Left cardiac atrium (tissue), 4 donors: ENCODE measurements around the gene MYO1D. TPM values are rescaled to one million over a fixed set of nuclear protein-coding genes. Genes with fewer than 3 reads are reported as not detected.
"Not testable (repeated sequence)": the region's sequence is repeated elsewhere in the genome, so short reads cannot be mapped to it uniquely, and the experiment has no call there.

ENCODE experiments used
- ATAC-seq, 2 donors: fragments of 200-7000 bp; cut with Tn5 transposase; one replicate each; pipeline ENCODE4 v1.9.1; 2020; ENCODE audit warnings: mild to moderate bottlenecking in 2 of 2, moderate library complexity in 2 of 2
- DNase-seq: peaks from one replicate; pipeline ENCODE4 v3.0.0-alpha.2; 2020
- intact Hi-C, 2 donors: fragments of 100-400 bp; cut with DNase I; formaldehyde crosslinking; loops; one replicate each; pipeline versions ENCODE4 v1.14.1 to v1.15.1; 2022 to 2023
- total RNA-seq, 2 donors: library from RNA; stranded (reverse); fragmentation: NEBNext Ultra II Directional; extraction: Animal tissue kit (Norgen Biotek cat#: 25700); gene quantifications; one replicate each; pipeline ENCODE4 v1.2.1, GENCODE V29; 2021
- donor health status: DM: no; HTN: yes; CAD: no.
- donor health status: DM: no; HTN: yes; CAD: no; lungs with severe emphysema.
- donor health status: DM: yes; HTN: yes; CAD: no.
- donor health status: Dilated cardiomyopathy.

Gene MYO1D
- total RNA-seq, 2 donors from 2014 or later = 9.5 to 21.8 TPM

GRCh38 chr17:32664936-32665583 lies 211.9 kb downstream of the MYO1D start:
- intact Hi-C loops = no loop called here
- ATAC-seq (no peak), DNase-seq (no peak)

DNA sequence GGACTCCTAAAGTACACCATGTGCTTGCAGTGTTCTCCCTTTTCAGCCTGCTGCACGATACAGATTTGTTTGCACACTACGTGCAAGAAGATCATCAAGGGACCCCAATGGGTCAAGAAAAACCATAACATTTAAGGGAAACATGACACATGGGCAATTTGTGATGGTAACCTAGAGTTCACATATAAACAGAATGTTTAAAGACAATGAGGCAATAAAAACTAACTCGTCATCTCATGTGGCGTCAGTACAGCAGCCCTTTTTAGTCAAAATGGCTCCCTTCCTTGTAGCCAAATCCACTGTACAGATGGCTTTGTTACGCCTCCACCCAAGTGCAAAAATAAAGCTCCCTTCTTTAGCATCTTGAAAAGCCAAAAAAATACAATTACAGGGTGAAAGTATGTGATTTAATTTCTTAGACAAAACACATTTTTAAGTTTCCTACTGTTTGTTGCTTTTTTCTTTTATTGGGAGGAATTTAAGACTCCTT lies 216.4 kb downstream of the MYO1D start:
- intact Hi-C loops = no loop called here
- DNase-seq = no peak

DNA sequence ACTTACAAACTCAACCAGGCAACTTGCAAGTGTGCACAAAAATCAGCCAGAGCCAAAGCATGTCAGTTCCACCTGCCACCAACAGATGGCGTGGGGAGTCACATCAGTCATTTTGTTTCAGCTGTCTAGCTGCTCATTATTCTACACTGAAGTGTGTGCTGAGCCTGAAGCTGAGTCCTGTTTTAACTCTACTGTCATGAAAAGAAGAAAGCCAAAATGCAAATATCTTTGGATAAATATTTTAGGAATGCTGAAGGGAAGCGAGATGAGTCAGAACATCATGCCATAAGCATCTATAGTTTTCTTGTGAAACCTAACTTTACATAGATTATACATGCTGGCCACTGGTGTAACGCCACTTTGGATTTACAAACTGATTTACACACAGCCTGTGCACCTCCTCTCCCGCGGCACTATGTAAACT lies 217.5 kb downstream of the MYO1D start:
- intact Hi-C loops = no loop called here
- peak; percentile 62 for DNase-seq
- ATAC-seq = peak; percentile 77 to 83

More for the DNA sequence above, 216.4 kb downstream of the MYO1D start:
- no peak for ATAC-seq

DNA sequence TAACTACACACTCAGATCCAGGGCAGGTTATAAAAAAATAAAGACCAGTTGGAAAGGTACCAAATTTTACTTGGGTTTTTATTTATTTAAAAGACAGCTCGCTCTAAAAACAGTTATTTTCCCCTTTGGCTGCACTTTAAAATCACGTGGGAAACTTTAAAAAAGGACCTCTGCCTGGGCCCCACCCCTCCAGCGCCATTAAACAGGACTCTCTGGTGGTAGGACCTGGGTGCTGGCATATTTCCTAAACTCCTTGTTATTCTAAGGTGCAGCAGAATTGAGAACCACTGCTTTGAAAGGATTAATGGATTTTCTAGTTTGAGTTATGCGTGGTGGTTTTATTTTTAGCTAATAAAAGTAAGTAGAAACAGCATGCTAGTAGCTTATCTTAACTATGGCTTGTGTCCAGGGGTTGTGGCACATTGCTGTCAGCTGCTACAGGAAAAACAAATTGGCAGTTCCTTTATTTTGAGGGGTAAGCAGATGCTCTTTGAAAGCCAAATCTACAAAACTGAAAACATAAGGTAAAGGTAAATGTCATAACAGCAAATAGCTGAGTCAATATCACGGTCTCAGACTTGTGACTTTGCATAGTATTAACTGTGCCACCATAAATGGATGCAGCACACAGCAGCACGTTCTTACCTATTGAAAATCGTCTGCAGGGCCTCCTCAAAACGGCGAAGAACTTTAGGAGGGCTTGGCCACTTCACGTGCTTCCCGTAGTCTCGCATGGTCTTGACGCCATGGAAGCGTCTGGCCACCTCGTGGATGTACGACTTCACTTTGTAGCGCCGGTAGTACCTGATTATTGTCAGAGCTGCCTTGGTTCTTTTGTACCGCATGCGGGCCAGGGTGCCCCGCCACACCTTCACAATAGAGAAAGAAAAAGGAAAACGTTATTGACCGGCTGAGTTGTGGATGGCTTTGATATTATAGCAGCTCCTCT lies 218.2 kb downstream of the MYO1D start:
- ATAC-seq = peak; percentile 54 to 55
- intact Hi-C loops = no loop called here
- DNase-seq = no peak

DNA sequence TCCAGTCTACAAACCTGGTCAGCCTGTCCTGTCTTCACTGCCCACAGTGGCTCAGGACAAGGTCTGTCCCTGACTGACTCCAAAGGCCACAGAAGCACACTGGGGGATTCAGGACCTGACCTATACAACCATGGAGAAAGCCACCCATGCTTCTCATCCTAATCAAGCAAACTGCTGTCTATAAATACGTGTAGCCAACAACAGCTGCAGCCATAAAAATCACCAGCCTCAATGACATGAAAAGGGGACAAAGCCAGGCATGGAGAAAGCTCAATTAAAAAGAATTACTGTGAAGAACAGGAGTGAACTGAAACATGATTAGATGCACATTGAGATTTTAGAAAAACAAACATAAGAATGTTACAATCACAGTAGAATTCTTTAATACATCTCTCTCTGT lies 220.0 kb downstream of the MYO1D start:
- intact Hi-C loops = no loop called here
- ATAC-seq (no peak), DNase-seq (no peak)

- intact Hi-C loops = no loop called here
- DNase-seq (no peak), ATAC-seq (no peak)
These were observed 222.6 kb downstream of the MYO1D start for GRCh38 chr17:32654324-32654723.

- no peak for DNase-seq
- intact Hi-C loops = no loop called here
- no peak for ATAC-seq
These were observed 225.8 kb downstream of the MYO1D start for GRCh38 chr17:32651084-32651483.

GRCh38 chr17:32648450-32648849 lies 228.5 kb downstream of the MYO1D start:
- DNase-seq = no peak
- intact Hi-C loops = no loop called here
- no peak for ATAC-seq

- intact Hi-C loops = no loop called here
- DNase-seq = no peak
- no peak for ATAC-seq
These were observed 230.0 kb downstream of the MYO1D start for GRCh38 chr17:32646941-32647340.

- ATAC-seq, DNase-seq, intact Hi-C loops: not testable (repeated sequence)
These were observed 235.4 kb downstream of the MYO1D start for GRCh38 chr17:32641514-32641913.

- DNase-seq (no peak), ATAC-seq (no peak)
- intact Hi-C loops = no loop called here
These were observed 240.2 kb downstream of the MYO1D start for GRCh38 chr17:32636598-32637218.

- no peak for DNase-seq
- intact Hi-C loops = no loop called here
- ATAC-seq = no peak
These were observed 242.8 kb downstream of the MYO1D start for GRCh38 chr17:32634167-32634566.

DNA sequence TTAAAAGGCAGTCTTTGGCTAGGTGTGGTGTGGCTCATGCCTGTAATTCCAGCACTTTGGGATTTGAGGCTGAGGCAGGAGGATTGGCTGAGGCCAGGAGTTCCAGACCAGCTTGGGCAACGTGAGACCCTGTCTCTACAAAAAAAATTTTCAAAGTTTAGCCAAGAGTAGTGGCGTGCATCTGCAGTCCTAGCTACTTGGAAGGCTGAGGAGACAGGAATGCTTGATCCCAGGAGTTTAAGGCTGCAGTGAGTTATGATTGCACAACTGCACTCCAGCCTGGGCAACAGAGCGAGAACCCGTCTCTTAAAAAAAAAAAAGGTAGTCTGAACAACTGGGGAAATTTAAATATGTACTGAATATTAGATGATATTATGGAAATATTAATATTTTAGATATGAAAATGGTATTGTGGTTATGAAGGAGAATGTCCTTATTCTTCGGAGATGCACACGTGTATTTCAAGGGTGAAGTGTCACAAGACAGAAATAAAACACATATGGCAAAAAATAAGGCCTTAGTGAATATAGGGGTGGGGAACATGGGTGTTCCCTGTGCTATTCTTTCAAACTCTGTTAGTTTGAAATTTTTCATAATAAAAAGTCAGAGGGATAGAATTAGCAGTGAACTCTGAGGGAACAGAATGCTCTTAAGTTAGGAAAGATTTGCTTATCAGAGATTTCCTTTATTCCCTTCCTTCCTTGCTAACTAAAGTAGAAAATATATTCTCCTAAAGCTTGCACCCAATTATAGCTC lies 245.4 kb downstream of the MYO1D start:
- DNase-seq (no peak), ATAC-seq (peak; percentile 25 to 57)
- intact Hi-C loops = no loop called here

DNA sequence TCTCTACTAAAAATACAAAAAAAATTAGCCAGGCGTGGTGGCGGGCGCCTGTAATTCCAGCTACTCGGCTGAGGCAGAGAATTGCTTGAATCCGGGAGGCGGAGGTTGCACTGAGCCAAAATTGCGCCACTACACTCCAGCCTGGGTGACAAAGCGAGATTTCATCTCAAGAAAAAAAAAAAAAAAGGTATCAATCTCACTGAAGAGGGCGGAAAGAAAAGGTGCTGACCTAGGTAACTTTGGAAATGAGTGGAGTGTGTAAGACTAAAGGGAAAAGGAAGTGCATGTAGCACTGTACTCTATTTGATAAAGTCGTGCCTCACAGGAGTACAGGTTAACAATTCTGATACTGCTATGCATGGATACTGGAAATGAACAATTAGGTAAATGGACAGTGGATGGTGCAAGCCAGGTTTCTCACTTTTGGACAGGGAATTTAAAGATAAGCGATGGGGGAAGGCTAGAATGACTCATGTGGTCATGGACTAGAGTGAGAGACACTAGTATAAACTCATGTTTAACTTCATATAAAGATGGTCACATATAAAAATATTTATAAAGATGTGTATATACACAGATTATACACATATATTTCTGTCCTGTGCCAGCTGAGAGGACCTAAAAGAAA lies 247.2 kb downstream of the MYO1D start:
- ATAC-seq (peak in 1 of 2 donors; percentile 14), DNase-seq (no peak)
- intact Hi-C loops = no loop called here

DNA sequence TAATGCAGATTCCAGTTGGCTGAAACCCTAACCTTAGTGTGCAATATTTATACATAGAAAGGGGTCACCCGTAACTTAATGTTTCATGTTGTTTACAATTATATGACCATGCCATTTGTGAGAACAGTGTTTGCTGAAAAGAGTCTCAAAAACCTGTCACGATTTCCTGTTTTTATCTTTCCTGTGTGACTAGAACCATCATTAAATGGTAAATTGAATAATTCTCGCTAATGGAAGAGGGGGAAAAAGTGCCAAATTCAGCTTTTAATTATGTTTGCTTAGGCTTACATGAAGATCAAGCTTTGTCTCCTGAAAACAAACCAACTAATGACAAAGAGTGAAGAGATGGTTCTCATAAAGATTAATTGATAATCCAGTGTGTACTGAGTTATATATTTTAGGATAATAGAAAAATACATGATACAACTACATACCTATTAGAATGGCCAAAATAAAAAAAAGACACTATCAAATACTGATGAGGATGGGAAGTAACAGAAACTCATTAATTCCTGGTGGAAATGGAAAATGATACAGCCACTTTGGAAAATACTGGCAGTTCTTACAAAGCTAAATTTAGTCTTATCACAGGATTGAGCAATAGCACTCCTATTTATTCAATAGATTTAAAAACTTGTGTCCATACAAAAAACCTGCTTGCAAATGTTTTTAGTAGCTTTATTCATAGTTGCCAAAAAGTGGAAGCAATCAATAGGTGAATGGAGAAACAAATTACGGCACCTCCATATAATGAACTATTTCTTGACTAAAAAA lies 248.5 kb downstream of the MYO1D start:
- DNase-seq (no peak), ATAC-seq (no peak)
- intact Hi-C loops = no loop called here

DNA sequence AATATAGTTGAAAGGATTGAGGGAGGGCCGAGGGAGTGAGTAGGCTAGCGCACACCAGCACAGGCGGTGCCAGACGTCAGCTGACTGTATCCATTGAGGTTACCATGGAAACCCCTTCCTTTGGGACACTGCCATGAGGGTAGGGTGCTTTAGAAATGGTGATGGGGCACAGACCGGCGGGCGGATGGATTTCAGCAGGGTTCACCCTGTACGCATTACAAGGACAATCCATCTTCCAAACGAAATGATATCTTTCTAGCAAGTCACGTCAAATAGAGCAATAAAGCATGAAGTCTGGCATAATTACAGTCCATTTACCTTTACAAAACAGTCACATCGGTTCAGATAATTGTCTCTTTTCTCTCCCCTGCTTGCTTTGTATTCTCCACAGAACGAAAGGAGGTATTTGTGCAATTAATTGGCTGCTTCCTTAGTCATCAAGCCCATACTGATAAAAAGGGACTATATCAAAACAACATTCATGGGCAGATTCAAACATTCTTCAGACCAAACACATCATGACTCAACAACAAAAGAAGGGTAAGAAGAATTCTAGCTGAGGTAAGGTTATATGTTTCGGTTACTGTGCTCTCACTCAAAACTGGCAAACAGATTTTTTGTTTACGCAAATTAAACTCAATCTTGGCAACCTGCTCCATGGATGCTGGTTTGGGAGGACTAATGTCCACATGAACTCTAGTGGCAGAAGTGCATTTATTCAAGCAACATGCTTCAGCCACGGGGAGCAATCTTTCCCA lies 249.5 kb downstream of the MYO1D start:
- ATAC-seq = no peak
- intact Hi-C loops = no loop called here

DNA sequence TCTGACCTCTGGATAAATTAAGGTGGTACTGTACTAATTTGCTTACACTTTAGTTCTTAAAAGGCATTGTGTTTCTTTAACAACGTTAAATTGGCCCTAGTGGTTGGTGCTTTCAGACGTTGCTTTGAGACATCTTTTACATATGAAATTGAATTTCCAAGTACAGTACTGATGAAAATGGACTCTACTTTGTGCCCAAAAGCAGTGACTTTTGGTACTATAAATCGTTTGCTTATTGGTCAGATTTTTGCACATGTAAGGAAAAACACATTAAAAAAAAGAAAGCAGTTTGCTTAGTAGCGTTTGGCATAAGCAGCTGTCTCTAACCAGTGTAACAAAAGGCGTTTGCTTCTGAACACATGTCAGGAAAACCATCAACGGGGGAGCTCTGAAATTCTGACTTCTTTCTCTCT lies 250.5 kb downstream of the MYO1D start:
- ATAC-seq (no peak), DNase-seq (no peak)
- intact Hi-C loops = no loop called here

More for the DNA sequence above, 249.5 kb downstream of the MYO1D start:
- no peak for DNase-seq
